Stomach (tissue), 9 donors: ENCODE measurements around the gene STK33. TPM values are rescaled to one million over a fixed set of nuclear protein-coding genes. Genes with fewer than 3 reads are reported as not detected.
"Not testable (repeated sequence)": the region's sequence is repeated elsewhere in the genome, so short reads cannot be mapped to it uniquely, and the experiment has no call there.

Experiments
- DNase-seq, 2 donors: peaks; one replicate each; pipeline versions ENCODE4 v3.0.0 to v3.0.0-alpha.2; 2013 to 2019
- H3K27ac ChIP-seq, 5 donors: fragments of 200-600 bp in 4 of 5; sonication (generic) in 4 of 5; one replicate each; pipeline ENCODE4 v1.5.1; 2013 to 2019; ENCODE audit warnings: mild to moderate bottlenecking in 1 of 5, moderate library complexity in 1 of 5
- H3K27me3 ChIP-seq, 3 donors: fragments of 200-600 bp; sonication (generic); one replicate each; pipeline ENCODE4 v1.5.1; 2017 to 2019; ENCODE audit warnings: mixed run types in 1 of 3
- H3K36me3 ChIP-seq, 4 donors: fragments of 200-600 bp; sonication (generic); 1 replicate in 3 of 4; 2 replicates in 1 of 4; pipeline ENCODE4 v1.5.1; 2016 to 2019
- H3K4me1 ChIP-seq, 4 donors: fragments of 200-600 bp; sonication (generic); one replicate each; pipeline ENCODE4 v1.5.1; 2016 to 2019
- H3K4me3 ChIP-seq, 4 donors: fragments of 200-600 bp; sonication (generic) in 3 of 4; one replicate each; pipeline ENCODE4 v1.5.1; 2016 to 2019; ENCODE audit warnings: mild to moderate bottlenecking in 1 of 4
- H3K9me3 ChIP-seq, 4 donors: fragments of 200-600 bp; sonication (generic); one replicate each; pipeline ENCODE4 v1.5.1; 2016 to 2019
- EP300 ChIP-seq: sonication (generic); formaldehyde crosslinking; IDR thresholded peaks from one replicate; pipeline ENCODE4 v1.6.1; 2017; ENCODE audit warnings: antibody characterized with exemption
- POLR2A ChIP-seq, 4 donors: fragments of 450-650 bp; IDR thresholded peaks; one replicate each; pipeline ENCODE4 v1.6.1; 2016; ENCODE audit warnings: antibody characterized with exemption in 4 of 4, control low read depth in 2 of 4, mild to moderate bottlenecking in 1 of 4, moderate library complexity in 1 of 4
- POLR2AphosphoS5 ChIP-seq, 3 donors: sonication (generic); formaldehyde crosslinking; IDR thresholded peaks; one replicate each; pipeline ENCODE4 v1.6.1; 2016; ENCODE audit warnings: antibody characterized with exemption in 3 of 3
- WGBS, 5 donors: extraction: QIAGEN DNeasy Blood & Tissue Kit in 3 of 5; methylation state at CpG; one replicate each; pipeline versions ENCODE4 v1.1.5 to v1.1.7; 2013 to 2018; 5-methylcytosine and 5-hydroxymethylcytosine counted together
- intact Hi-C: fragments of 100-400 bp; cut with DNase I; formaldehyde crosslinking; loops from one replicate; pipeline ENCODE4 v1.15.1; 2023; ENCODE audit warnings: low total_unique reads
- polyA plus RNA-seq, 3 donors: library from polyadenylated mRNA; stranded (reverse); fragments of 200-250 nt; gene quantifications; one replicate each; pipeline ENCODE4 v1.2.3, GENCODE V29; 2013
- total RNA-seq, 5 donors: library from RNA; depleted of rRNA; stranded (reverse); fragments of >200 nt; gene quantifications; one replicate each; pipeline versions ENCODE4 v1.1.0 to v1.2.3, GENCODE V29; 2014 to 2016
- TF ChIP-seq, protein P1 (sequence below), 7 experiments: fragments of 450-650 bp in 4 of 7; fragments of 200-600 bp in 3 of 7; sonication (generic) in 3 of 7; IDR thresholded peaks; one replicate each; pipeline ENCODE4 v1.5.1; 2016 to 2019; ENCODE audit warnings: antibody characterized with exemption in 7 of 7, control low read depth in 2 of 7, mild to moderate bottlenecking in 1 of 7
- donor health status: healthy with polysubstance abuse.
- donor health status: Bipolar disorder and iron deficiency.
- donor health status: healthy.

Gene STK33
- total and polyA plus RNA-seq, 8 donors = 3.1 to 21.3 (median 10.9) TPM; not detected in 1

DNA sequence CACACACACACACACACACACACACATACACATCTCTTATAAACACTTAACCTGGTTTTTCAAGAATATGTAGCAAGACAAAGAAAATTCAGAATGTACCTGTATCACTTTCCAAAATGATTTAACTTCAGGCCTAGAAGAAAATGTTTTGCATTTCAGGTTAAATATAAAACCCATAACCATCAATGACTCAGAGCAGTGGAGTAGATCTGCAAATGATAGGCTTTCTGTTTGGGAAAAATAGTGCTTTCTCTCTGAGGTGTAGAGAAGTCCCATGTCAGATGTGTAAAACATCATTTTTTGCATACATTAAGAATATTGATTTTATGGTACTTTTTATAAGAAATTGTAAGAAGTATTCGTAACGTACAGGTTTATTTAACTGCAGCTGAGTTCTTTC lies 116.9 kb downstream of the STK33 start:
- Histone ChIP-seq H3K36me3 (no peaks in the 10 kb centered on the region), H3K4me3 (no peak overlapping the region), H3K27ac (no peak overlapping the region), H3K27me3 (no peaks in the 10 kb centered on the region), H3K9me3 (no peaks in the 10 kb centered on the region), H3K4me1 (no peaks in the 10 kb centered on the region)
- TF ChIP-seq, protein P1, sequence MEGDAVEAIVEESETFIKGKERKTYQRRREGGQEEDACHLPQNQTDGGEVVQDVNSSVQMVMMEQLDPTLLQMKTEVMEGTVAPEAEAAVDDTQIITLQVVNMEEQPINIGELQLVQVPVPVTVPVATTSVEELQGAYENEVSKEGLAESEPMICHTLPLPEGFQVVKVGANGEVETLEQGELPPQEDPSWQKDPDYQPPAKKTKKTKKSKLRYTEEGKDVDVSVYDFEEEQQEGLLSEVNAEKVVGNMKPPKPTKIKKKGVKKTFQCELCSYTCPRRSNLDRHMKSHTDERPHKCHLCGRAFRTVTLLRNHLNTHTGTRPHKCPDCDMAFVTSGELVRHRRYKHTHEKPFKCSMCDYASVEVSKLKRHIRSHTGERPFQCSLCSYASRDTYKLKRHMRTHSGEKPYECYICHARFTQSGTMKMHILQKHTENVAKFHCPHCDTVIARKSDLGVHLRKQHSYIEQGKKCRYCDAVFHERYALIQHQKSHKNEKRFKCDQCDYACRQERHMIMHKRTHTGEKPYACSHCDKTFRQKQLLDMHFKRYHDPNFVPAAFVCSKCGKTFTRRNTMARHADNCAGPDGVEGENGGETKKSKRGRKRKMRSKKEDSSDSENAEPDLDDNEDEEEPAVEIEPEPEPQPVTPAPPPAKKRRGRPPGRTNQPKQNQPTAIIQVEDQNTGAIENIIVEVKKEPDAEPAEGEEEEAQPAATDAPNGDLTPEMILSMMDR (IDR thresholded peaks at IDR 0.05) = no peak
- TF ChIP-seq POLR2A (IDR thresholded peaks at IDR 0.05) = no peak
- no peak for TF ChIP-seq EP300
- no peak for TF ChIP-seq POLR2AphosphoS5 (IDR thresholded peaks at IDR 0.05)
- 92 to 100% (median 93%) methylated on average over 2 of the region's 2 CpGs for WGBS, 5 donors
- no peak for DNase-seq
- intact Hi-C loops = no loop called here

DNA sequence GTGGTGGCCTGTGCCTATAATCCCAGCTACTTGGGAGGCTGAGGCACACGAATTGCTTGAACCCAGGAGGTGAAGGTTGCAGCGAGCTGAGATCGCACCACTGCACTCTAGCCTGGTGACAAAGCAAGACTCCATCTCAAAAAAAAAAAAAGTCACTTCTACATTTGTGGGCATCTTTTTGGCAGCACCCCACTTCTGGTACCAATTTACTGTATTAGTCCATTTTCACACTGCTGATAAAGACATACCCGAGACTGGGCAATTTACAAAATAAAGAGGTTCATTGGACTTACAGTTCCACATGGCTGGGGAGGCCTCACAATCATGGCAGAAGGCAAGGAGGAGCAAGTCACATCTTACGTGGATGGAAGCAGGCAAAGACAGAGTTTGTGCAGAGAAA lies 126.2 kb downstream of the STK33 start:
- DNase-seq, H3K27me3 ChIP-seq, H3K27ac ChIP-seq, intact Hi-C loops, H3K4me1 ChIP-seq, H3K4me3 ChIP-seq: not testable (repeated sequence)
- H3K9me3 ChIP-seq = peaks cover 3 to 17% (median 13%) of the 10 kb centered on the region in 4 donors
- WGBS, 5 donors = 91 to 97% (median 94%) methylated on average over 5 of the region's 5 CpGs
- peaks cover 0 to 16% (median 1%) of the 10 kb centered on the region in 4 donors for H3K36me3 ChIP-seq

DNA sequence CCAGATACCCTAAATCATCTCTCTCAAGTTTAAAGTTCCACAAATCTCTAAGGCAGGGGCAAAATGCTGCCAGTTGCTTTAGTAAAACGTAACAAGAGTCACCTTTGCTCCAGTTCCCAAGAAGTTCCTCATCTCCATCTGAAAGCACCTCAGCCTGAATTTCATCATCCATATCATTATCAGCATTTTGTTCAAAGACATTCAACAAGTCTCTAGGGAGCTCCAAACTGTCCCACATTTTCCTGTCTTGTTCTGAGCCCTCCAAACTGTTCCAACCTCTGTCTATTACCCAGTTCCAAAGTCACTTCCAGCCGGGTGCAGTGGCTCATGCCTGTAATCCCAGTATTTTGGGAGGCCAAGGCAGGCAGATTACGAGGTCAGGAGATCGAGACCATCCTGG lies 126.7 kb downstream of the STK33 start:
- H3K36me3 ChIP-seq = peaks cover 0 to 16% (median 1%) of the 10 kb centered on the region in 4 donors
- H3K4me1 ChIP-seq, H3K27me3 ChIP-seq, H3K27ac ChIP-seq, H3K4me3 ChIP-seq, DNase-seq, intact Hi-C loops: not testable (repeated sequence)
- 74 to 93% (median 83%) methylated on average over 4 of the region's 4 CpGs for WGBS, 5 donors
- peaks cover 3 to 17% (median 13%) of the 10 kb centered on the region in 4 donors for H3K9me3 ChIP-seq

DNA sequence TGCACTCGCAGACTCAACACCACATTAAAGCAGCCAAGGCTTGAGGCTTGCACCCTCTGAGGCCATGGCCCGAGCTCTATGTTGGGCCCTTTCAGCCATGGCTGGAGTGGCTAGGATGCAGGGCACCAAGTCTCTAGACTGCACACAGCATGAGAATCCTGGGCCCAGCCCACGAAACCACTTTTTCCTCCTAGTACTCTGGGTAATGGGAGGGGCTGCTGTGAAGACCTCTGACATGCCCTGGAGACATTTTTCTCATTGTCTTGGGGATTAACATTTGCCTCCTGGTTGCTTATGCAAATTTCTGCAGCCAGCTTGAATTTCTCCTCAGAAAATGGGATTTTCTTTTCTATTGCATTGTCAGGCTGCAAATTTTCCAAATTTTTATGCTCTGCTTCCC lies 127.1 kb downstream of the STK33 start:
- H3K27me3 ChIP-seq, intact Hi-C loops, DNase-seq, H3K4me1 ChIP-seq, H3K4me3 ChIP-seq, H3K27ac ChIP-seq: not testable (repeated sequence)
- Histone ChIP-seq H3K9me3 (peaks cover 3 to 17% (median 13%) of the 10 kb centered on the region in 4 donors), H3K36me3 (peaks cover 0 to 16% (median 1%) of the 10 kb centered on the region in 4 donors)
- WGBS, 5 donors = 88 to 98% (median 94%) methylated on average over 3 of the region's 3 CpGs

DNA sequence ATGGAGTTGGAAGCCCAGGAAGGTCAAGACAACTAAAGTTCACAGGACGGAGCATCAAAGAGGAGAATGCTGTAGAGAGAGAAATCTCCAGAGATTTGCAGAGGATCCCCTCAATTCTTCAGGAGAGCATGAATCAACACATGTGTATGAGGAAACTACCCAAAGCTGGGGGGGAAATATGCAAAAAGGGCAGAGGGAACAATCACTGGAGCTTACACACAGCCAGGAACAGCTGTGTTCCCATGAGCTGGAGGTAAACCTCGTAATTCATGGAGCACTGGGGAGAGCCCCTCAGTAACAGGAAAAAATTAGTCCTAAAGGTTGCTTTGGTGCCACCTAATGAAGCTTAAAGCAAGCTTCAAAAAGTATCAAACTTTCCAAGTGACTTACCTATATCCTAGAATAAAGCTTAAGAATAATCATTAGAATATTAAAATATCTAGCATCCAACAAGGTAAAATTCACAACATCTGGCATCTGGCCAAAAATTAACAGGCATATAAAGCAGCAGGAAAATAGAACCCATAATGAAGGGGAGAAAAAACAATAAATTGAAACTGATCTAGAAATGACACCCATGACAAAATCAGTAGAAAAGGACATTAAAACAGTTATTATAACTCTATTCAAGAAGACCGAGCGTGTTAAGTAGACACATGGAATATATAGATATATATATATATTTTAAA lies 134.2 kb downstream of the STK33 start:
- Histone ChIP-seq H3K27ac (no peak overlapping the region), H3K9me3 (no peaks in the 10 kb centered on the region), H3K4me1 (no peaks in the 10 kb centered on the region), H3K27me3 (no peaks in the 10 kb centered on the region), H3K4me3 (no peak overlapping the region), H3K36me3 (peaks cover 0 to 5% (median 1%) of the 10 kb centered on the region in 4 donors)
- no peak for DNase-seq
- WGBS, 5 donors = 86 to 94% (median 91%) methylated on average over 4 of the region's 4 CpGs
- intact Hi-C loops = no loop called here
- TF ChIP-seq POLR2AphosphoS5 (IDR thresholded peaks at IDR 0.05) = no peak
- no peak for TF ChIP-seq EP300
- TF ChIP-seq POLR2A (IDR thresholded peaks at IDR 0.05) = no peak
- TF ChIP-seq, protein P1 (IDR thresholded peaks at IDR 0.05) = no peak

DNA sequence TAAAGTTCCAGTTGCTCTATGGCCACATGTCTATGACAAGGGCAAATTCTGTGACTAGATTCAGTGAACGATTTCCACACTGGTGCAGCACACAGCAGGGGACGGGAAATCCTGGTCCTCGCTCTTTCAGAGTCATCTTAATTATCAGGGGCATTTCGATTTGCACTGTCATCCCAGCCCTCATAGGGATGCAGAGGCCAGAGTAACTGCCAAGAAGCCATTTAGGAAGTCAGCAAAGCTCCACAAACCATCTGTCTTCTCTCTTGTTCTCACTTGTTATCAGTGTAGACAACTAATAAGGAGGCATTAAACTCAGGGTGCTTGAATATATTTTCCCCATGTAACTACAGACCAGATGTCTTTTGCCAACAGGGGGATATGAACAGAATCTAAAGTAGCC lies 151.7 kb downstream of the STK33 start:
- H3K27me3 ChIP-seq = no peaks in the 10 kb centered on the region
- WGBS, 5 donors = 36 to 73% (median 65%) methylated on average over 4 of the region's 4 CpGs
- no peaks in the 10 kb centered on the region for H3K4me1 ChIP-seq
- no peak overlapping the region for H3K27ac ChIP-seq
- DNase-seq = no peak
- intact Hi-C loops = no loop called here
- H3K4me3 ChIP-seq = no peak overlapping the region
- H3K36me3 ChIP-seq = no peaks in the 10 kb centered on the region
- TF ChIP-seq POLR2AphosphoS5 (IDR thresholded peaks at IDR 0.05) = no peak
- TF ChIP-seq, protein P1 (IDR thresholded peaks at IDR 0.05) = no peak
- TF ChIP-seq EP300 = no peak
- no peak for TF ChIP-seq POLR2A (IDR thresholded peaks at IDR 0.05)
- H3K9me3 ChIP-seq = no peaks in the 10 kb centered on the region
